HG03045 (cell line): ENCODE data around the gene CREBBP.
"Not testable (repeated sequence)": the region's sequence is repeated elsewhere in the genome, so short reads cannot be mapped to it uniquely, and the experiment has no call there.

ENCODE experiments used
- ATAC-seq: cut with Tn5 transposase; IDR thresholded peaks from one replicate; pipeline ENCODE4 v1.9.1; 2021; ENCODE audit warnings: mild to moderate bottlenecking, moderate library complexity; ENCODE audit not compliant: unreplicated experiment

Gene CREBBP

DNA sequence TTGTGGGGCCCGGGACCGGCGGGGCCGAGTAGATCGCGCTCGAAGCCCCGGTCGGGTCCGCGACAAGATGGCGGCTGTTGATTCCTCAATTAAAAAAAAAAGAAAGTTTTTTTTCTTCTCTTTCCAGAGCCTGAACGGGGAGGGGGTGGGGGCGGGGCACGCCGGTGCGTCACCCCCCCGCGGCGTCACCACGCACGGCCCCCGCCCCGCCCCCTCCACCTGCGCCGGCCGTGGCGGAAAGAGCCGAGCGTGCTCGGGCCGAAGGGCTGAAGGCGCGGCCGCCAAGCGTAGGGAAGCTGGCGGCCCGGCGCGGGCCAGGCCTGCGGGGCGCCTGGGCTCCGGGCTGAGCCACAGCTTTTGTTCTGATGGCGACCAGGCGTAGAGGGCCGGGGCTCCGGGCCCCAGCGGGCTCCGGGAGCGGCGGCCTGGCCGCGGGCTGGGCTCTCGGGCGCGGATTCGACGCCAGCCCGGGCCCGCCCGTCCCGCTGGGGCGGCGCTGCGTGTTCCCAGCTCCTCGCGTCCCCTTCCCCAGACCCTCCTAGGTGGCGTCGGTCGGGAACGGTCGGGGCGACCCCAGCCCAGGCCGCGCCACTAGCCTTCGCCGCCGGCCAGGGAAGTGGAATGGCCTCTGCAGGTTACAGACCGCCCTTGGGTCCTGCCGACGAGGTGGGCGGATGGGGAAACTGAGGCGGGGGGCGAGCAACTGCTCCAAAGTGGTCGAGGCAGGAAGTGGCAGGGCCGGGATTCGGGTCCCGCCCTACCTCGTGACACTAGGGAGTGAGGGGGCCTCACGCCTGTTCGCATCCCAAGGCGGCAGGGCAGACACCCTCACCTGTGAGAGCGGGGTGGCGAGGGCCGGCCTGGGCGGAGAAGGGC lies at the start of gene CREBBP:
Gene CREBBP (minus strand): TSS at position 91 of the 876 bp plus-strand sequence. CDS start 797 bp downstream, outside the sequence.
- peak; percentile 78 for ATAC-seq

DNA sequence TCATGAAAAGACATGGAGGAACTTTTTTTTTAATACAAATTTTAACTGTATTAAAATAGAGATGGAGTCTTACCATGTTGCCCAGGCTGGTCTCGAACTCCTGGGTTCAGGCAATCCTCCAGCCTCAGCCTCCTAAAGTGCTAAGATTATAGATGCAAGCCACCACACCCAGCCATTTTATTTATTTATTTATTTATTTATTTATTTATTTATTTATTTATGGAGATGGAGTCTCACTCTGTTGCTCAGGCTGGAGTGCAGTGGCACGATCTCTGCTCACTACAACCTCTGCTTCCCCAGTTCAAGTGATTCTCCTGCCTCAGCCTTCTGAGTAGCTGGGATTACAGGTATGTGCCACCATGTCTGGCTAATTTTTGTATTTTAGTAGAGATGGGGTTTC lies 46.6 kb upstream of the CREBBP start:
- not testable (repeated sequence) for ATAC-seq

- no peak for ATAC-seq
Observed at GRCh38 chr16:3924763-3925162, 44.2 kb upstream of the CREBBP start.

GRCh38 chr16:3922241-3922640 lies 41.7 kb upstream of the CREBBP start:
- no peak for ATAC-seq

GRCh38 chr16:3920206-3920605 lies 39.7 kb upstream of the CREBBP start:
- no peak for ATAC-seq

DNA sequence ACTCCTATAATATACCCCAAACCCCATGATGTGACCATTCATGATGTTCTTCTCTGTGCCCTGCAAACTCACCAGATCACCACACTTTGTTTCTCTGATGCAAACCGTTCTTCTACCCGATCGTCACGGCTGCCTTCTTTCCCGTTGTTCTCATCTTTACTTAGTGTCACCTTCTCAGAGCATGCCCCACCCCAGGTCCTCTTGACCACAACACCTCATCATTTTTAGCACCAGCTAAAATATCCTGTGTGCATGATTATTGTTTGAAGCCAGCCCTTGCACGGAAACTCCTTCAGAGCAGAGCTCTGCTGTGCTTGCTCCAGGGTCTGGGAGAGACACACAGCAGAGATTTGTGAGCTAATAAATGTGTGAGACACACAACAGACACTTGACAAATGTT lies 38.9 kb upstream of the CREBBP start:
- ATAC-seq = no peak

DNA sequence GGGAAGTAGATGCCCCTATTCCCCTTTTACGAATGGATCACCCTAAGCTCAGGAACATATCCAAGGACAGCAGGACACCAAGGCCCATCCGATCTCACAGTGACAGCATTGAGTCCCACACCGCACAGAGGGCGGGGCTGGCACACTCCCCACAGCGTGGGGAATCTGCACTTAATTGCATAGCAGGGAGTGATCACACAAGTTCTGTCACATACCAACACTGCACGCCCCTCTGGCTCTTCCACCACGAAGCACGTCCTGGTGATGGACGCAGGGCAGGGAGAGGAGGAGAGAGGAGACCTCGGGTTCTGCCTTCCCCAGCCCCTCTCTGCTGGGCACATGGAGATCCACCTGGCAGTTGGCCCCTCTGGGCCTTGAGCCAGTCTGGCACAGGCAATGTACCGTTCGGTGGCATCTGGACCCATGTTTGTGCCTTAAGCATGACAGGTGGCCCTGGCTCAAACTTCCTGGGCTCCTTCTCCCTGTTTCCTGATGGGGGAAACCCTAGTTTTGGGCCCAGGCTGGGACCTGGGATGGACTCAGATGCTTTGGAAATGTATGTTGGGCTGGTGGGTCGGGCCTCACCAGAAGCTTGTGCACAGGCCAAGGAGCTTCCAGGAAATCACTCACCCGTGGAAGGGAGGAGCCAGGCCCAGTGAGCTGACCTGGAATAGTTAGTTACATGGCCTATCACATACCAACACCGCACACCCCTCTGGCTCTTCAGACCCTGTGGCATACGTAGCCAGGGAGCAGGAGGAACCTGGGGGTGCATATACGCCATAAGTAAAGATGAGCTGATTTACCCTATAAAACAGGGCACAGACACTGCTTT lies 35.1 kb upstream of the CREBBP start:
- ATAC-seq = no peak

DNA sequence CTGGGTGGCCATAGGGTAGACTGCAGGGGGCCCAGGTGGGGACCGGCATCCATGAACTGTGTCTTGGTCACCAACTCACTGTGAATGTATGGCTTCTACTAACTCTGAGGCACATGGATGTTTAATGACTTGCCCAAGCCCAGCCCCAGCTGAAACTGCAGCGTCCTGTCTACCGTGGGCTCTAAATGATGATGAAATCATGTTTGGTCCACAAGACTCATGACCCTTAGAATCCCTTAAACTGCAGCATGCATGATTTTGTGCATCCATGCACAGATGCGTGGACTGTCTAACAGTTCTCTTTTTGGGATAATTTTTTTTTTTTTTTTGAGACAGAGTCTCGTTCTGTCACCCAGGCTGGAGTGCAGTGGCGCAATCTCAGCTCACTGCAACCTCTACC lies 32.4 kb upstream of the CREBBP start:
- ATAC-seq = no peak

DNA sequence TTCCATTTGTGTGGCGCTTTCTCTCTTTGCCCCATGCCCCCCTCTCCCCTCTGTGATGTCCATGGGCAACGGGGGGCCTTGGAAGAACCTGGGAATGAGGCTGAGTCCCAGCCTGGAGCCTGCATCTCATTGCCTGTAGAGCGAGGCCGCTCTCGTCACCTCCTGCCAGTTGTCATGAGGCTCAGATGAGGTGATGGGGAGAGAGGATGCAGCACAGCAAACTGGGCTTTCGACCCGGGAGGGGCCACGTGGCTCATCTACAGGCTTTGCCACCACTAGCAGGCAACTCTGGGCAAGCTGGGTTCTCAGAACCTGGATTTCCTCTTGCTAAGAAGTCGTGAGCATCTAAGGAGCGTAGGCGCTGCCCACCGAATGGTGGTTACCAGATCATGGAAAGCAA lies 31.9 kb upstream of the CREBBP start:
- no peak for ATAC-seq

DNA sequence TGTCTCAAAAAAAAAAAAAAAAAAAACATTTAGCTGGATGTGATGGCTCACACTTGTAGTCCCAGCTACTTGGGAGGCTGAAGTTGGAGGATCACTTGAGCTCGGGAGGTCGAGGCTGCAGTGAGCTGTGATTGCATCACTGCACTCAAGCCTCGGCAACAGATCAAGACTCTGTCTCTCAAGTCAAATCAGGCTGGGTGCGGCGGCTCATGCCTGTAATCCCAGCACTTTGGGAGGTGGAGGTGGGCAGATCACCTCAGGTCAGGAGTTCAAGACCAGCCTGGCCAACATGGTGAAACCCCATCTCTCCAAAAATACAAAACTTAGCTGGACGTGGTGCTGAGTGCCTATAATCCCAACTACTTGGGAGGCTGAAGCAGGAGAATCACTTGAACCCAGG lies 31.2 kb upstream of the CREBBP start:
- ATAC-seq = not testable (repeated sequence)

- ATAC-seq = no peak
Observed at GRCh38 chr16:3909791-3910583, 29.5 kb upstream of the CREBBP start.

DNA sequence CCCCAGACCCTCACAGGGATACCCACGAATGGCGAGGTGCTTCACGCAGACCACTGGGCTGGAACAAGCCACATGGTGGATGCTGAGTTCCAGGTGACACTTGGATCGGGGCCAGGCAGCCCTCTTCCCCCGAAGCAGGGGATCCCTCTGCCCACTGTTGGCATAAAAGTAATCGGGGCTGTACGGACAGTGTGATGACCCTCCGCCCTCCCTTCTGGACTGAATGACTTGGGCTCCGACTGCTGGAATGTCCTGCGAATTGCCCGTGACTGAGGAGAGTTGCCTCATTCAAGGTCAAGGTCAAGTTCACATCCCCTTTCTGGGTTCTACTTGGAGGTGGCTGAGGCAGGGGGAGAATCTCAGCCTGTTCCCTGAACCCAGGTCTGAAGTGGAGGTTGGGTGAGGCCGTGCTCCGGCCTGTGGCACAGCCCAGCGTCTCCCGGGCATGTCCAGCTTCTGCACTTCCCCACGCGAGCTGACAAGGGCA lies 28.5 kb upstream of the CREBBP start:
- ATAC-seq = no peak

GRCh38 chr16:3907586-3907985 lies 27.1 kb upstream of the CREBBP start:
- ATAC-seq = no peak

- no peak for ATAC-seq
Observed at GRCh38 chr16:3906363-3906762, 25.9 kb upstream of the CREBBP start.

DNA sequence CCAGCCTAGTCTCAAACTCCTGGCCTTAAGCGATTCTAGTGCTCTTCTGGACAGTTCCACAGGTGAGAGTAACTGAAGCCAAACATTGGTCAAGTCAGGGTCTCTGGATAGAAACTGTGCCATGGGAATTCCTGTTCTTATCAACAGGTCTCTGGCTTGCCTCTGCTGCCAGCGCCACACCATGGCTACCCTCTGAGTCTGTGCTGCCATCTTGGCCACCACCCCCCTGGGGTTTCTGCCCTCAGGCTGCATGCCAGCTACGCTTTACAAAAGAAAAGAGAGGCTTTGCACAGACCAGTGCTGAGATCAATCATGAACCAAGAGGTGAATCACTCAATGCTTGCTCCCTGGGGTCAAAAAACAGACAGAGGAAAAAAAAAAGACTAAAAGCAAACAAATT lies 24.4 kb upstream of the CREBBP start:
- ATAC-seq = no peak

- no peak for ATAC-seq
Observed at GRCh38 chr16:3890091-3890490, 9.6 kb upstream of the CREBBP start.

DNA sequence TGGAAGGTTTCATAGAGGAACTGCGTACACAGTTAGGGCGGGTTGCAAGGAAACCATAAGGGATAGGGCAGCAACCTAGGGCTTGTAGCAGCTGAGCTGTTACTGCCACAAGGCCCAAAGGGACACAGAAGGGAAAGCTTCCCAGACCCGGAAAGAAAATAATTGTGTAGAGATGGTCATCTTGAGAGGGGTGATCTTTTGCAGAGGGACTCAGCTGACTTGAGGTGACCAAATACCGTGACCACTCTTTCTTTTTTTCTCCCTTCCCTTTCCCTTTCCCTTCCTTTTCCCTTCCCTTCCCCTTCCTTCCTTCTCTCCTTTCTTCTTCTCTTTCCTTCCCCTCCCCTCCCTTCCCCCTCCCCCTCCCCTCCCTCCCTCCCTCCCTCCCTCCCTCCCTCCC lies 8.5 kb upstream of the CREBBP start:
- ATAC-seq = no peak

- not testable (repeated sequence) for ATAC-seq
Observed at GRCh38 chr16:3885999-3886398, 5.5 kb upstream of the CREBBP start.

DNA sequence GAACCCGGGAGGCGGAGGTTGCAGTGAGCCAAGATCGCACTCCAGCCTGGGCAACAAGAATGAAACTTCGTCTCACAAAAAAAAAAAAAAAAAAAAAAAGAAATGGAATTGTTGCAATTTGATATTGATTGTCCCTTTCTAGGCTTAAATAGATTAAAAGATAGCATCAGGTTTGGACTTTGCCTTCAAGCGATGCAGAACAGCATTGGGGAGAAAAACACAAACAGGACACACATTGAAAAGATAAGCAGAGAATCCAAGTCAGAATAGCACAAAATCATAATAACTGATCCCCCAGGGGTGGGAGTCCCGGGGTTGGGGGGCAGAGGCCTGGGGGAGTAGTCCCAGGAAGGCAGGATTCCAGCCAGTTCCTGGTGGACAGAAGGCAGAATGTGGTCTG lies 3.9 kb upstream of the CREBBP start:
- no peak for ATAC-seq

DNA sequence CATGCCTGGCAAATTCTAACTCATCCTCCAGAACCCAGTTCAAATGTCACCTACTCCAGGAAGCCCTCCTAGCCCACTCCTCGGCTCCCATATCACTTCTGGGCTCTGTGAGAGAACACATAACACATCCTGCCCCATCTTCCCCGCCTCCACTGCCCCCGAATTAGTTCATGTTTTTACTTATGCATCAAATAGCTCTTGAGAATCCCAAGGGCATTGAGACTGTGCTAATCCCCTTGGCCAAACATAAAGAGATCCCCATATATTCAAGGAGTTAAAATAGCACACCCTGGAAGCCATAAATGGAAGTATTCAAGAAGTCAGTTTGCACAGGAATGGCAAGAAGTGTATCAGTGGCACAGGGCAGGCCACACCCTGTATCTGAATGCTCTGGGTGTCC lies 2.0 kb upstream of the CREBBP start:
- ATAC-seq = no peak

- no peak for ATAC-seq
Observed at GRCh38 chr16:3881499-3881990, 1.0 kb upstream of the CREBBP start.
